SK-N-SH (cell line): ENCODE measurements around the gene ZNF667. TPM values are rescaled to one million over a fixed set of nuclear protein-coding genes. Genes with fewer than 3 reads are reported as not detected.
A peak's percentile ranks its signal among the peaks of the same experiment; 100 is the strongest.

ENCODE experiments used
- CTCF ChIA-PET: fragments of 300-600, 350-600 bp; formaldehyde crosslinking; extraction: SDS; loops from one replicate; lab custom pipeline; 2021; lab: Yijun Ruan, JAX
- POLR2A ChIA-PET: fragments of 350-600 bp; sonication (Branson Sonifier 250); formaldehyde crosslinking; extraction: SDS; loops from one replicate; lab custom pipeline; 2020; ENCODE audit warnings: antibody characterized with exemption, inconsistent platforms; lab: Yijun Ruan, JAX
- DNase-seq: peaks from one replicate; pipeline ENCODE4 v3.0.0; 2012
- H2AFZ ChIP-seq: fragments of 200-600 bp; sonication (generic); 2 replicates; pipeline ENCODE4 v1.8.1; 2016; ENCODE audit warnings: antibody characterized with exemption, mild to moderate bottlenecking, low read depth
- H3F3A ChIP-seq: fragments of 200-600 bp; sonication (generic); replicated peaks from 2 replicates; pipeline ENCODE3; 2016; ENCODE audit warnings: antibody characterized with exemption, mild to moderate bottlenecking; ENCODE audit not compliant: insufficient read depth
- H3K27ac ChIP-seq, 2 experiments: fragments of 200-500 bp in 1 of 2; fragments of 200-600 bp in 1 of 2; sonication (Bioruptor generic) in 1 of 2; sonication (generic), shearing (Covaris generic) in 1 of 2; 2 replicates each; pipeline versions ENCODE4 v1.5.1 to v1.6.1; 2014 to 2016; ENCODE audit warnings: low read depth in 2 of 2, inconsistent platforms in 1 of 2, low read length in 1 of 2, mild to moderate bottlenecking in 1 of 2, mixed read lengths in 1 of 2
- H3K27me3 ChIP-seq: fragments of 200-600 bp; sonication (generic), shearing (Covaris generic); 2 replicates; pipeline ENCODE4 v1.6.1; 2016; ENCODE audit warnings: mixed run types; ENCODE audit not compliant: insufficient read depth
- H3K36me3 ChIP-seq, 2 experiments: fragments of 200-500 bp in 1 of 2; fragments of 200-600 bp in 1 of 2; sonication (Bioruptor generic) in 1 of 2; sonication (generic) in 1 of 2; replicated peaks in 1 of 2; 2 replicates each; pipeline versions ENCODE3 to v1.5.1; 2014 to 2016; ENCODE audit warnings: low read length in 1 of 2, mild to moderate bottlenecking in 1 of 2; ENCODE audit not compliant: insufficient read depth in 2 of 2, control insufficient read depth in 1 of 2
- H3K4me1 ChIP-seq, 2 experiments: fragments of 200-500 bp in 1 of 2; fragments of 200-600 bp in 1 of 2; sonication (Bioruptor generic) in 1 of 2; sonication (generic), shearing (Covaris generic) in 1 of 2; 2 replicates each; pipeline versions ENCODE4 v1.5.1 to v1.6.1; 2014 to 2016; ENCODE audit warnings: low read depth in 1 of 2, low read length in 1 of 2, mixed run types in 1 of 2; ENCODE audit not compliant: insufficient read depth in 2 of 2, control insufficient read depth in 1 of 2
- H3K4me2 ChIP-seq: fragments of 200-600 bp; sonication (generic), shearing (Covaris generic); 2 replicates; pipeline ENCODE4 v1.6.1; 2017; ENCODE audit warnings: mixed run types
- H3K4me3 ChIP-seq, 2 experiments: fragments of 200-500 bp in 1 of 2; fragments of 200-600 bp in 1 of 2; sonication (Bioruptor generic) in 1 of 2; sonication (generic), shearing (Covaris generic) in 1 of 2; 2 replicates each; pipeline versions ENCODE4 v1.5.1 to v1.8.1; 2014 to 2016; ENCODE audit warnings: low read depth in 2 of 2, inconsistent platforms in 1 of 2, low read length in 1 of 2, mild to moderate bottlenecking in 1 of 2, mixed read lengths in 1 of 2, moderate library complexity in 1 of 2
- H3K79me2 ChIP-seq: fragments of 200-600 bp; sonication (generic); 2 replicates; pipeline ENCODE4 v1.8.1; 2017; ENCODE audit warnings: mild to moderate bottlenecking; ENCODE audit not compliant: insufficient read depth
- H3K9ac ChIP-seq: fragments of 200-600 bp; sonication (generic); 2 replicates; pipeline ENCODE4 v1.6.1; 2017; ENCODE audit warnings: mixed run types
- H3K9me2 ChIP-seq: fragments of 200-600 bp; sonication (generic); 2 replicates; pipeline ENCODE4 v1.6.1; 2017; ENCODE audit warnings: mixed run types
- H3K9me3 ChIP-seq: fragments of 200-600 bp; sonication (generic); 2 replicates; pipeline ENCODE4 v1.6.1; 2017; ENCODE audit warnings: mixed run types, mild to moderate bottlenecking, moderate library complexity
- H4K20me1 ChIP-seq: fragments of 200-600 bp; sonication (generic); 2 replicates; pipeline ENCODE4 v1.6.1; 2017; ENCODE audit warnings: mild to moderate bottlenecking, mixed run types; ENCODE audit not compliant: insufficient read depth
- CHD2 ChIP-seq: fragments of 150-350 bp; IDR thresholded peaks from 2 replicates; pipeline ENCODE4 v1.6.1; 2018; ENCODE audit warnings: low read length; ENCODE audit not compliant: partially characterized antibody
- ELF1 ChIP-seq: IDR thresholded peaks from 2 replicates; pipeline ENCODE4 v1.4.0; 2012
- EP300 ChIP-seq, 2 experiments: IDR thresholded peaks; 2 replicates each; pipeline versions ENCODE4 v1.4.0 to v1.6.1; 2012; ENCODE audit warnings: borderline replicate concordance in 1 of 2, low read depth in 1 of 2, low read length in 1 of 2
- EZH2phosphoT487 ChIP-seq: fragments of 200-600 bp; sonication (generic); IDR thresholded peaks from 2 replicates; pipeline ENCODE4 v1.6.1; 2017; ENCODE audit warnings: low read depth, mixed run types, mild to moderate bottlenecking, antibody characterized with exemption, moderate library complexity, borderline replicate concordance
- FOSL2 ChIP-seq: IDR thresholded peaks from 2 replicates; pipeline ENCODE4 v1.4.0; 2012; ENCODE audit warnings: low read depth, mild to moderate bottlenecking, moderate library complexity, borderline replicate concordance
- FOXJ3 ChIP-seq: sonication (generic); formaldehyde crosslinking; IDR thresholded peaks from 2 replicates; pipeline ENCODE4 v1.5.1; 2020; ENCODE audit warnings: mild to moderate bottlenecking, missing genetic modification reagents
- FOXM1 ChIP-seq: IDR thresholded peaks from 2 replicates; pipeline ENCODE4 v1.4.0; 2012; ENCODE audit warnings: low read depth, mild to moderate bottlenecking
- GABPA ChIP-seq: IDR thresholded peaks from 2 replicates; pipeline ENCODE4 v1.4.0; 2012; ENCODE audit warnings: low read depth, mild to moderate bottlenecking
- MXI1 ChIP-seq: IDR thresholded peaks from 2 replicates; pipeline ENCODE4 v1.6.1; 2012; ENCODE audit warnings: mild to moderate bottlenecking, low read depth, low read length, improper control_type of control experiment
- NFIC ChIP-seq: IDR thresholded peaks from 2 replicates; pipeline ENCODE4 v1.4.0; 2012; ENCODE audit warnings: borderline replicate concordance
- NRF1 ChIP-seq: IDR thresholded peaks from 2 replicates; pipeline ENCODE4 v1.6.1; 2012; ENCODE audit warnings: low read depth, mild to moderate bottlenecking, low read length
- POLR2AphosphoS5 ChIP-seq: IDR thresholded peaks from 2 replicates; pipeline ENCODE4 v1.6.1; 2012; ENCODE audit warnings: low read depth, low read length
- RAD21 ChIP-seq: IDR thresholded peaks from 2 replicates; pipeline ENCODE4 v1.6.1; 2012; ENCODE audit warnings: mild to moderate bottlenecking, low read length
- RCOR1 ChIP-seq: fragments of 150-350 bp; IDR thresholded peaks from 2 replicates; pipeline ENCODE4 v1.6.1; 2017; ENCODE audit warnings: antibody characterized with exemption, low read length
- RFX5 ChIP-seq: IDR thresholded peaks from 2 replicates; pipeline ENCODE4 v1.6.1; 2012; ENCODE audit warnings: mild to moderate bottlenecking, improper control_type of control experiment, low read length
- SIN3A ChIP-seq: IDR thresholded peaks from 2 replicates; pipeline ENCODE4 v1.6.1; 2012; ENCODE audit warnings: low read depth, mild to moderate bottlenecking, low read length, moderate library complexity, borderline replicate concordance
- SMC3 ChIP-seq: IDR thresholded peaks from 2 replicates; pipeline ENCODE4 v1.6.1; 2012; ENCODE audit warnings: low read depth, low read length, improper control_type of control experiment
- TAF1 ChIP-seq: IDR thresholded peaks from 2 replicates; pipeline ENCODE4 v1.6.1; 2012; ENCODE audit warnings: low read depth, mild to moderate bottlenecking, low read length, moderate library complexity, borderline replicate concordance
- TEAD4 ChIP-seq: IDR thresholded peaks from 2 replicates; pipeline ENCODE4 v1.4.0; 2012; ENCODE audit warnings: mild to moderate bottlenecking, borderline replicate concordance; ENCODE audit not compliant: insufficient read depth
- USF1 ChIP-seq: IDR thresholded peaks from 2 replicates; pipeline ENCODE4 v1.4.0; 2012; ENCODE audit warnings: low read depth, borderline replicate concordance
- USF2 ChIP-seq: fragments of 150-350 bp; IDR thresholded peaks from 2 replicates; pipeline ENCODE4 v1.6.1; 2017; ENCODE audit warnings: antibody characterized with exemption, low read length, low read depth, borderline replicate concordance
- YY1 ChIP-seq: IDR thresholded peaks from 2 replicates; pipeline ENCODE4 v1.4.0; 2012; ENCODE audit warnings: low read depth, mild to moderate bottlenecking
- WGBS: methylation state at CpG from one replicate; pipeline ENCODE4 v1.1.6; 2017; ENCODE audit warnings: low lambda C conversion rate; 5-methylcytosine and 5-hydroxymethylcytosine counted together
- polyA plus RNA-seq, 3 experiments: library from polyadenylated mRNA; depleted of rRNA; stranded (reverse); fragments of >200 nt; gene quantifications; 2 replicates each; pipeline ENCODE4 v1.2.3, GENCODE V29; 2012
- TF ChIP-seq, protein P1 (sequence below): IDR thresholded peaks from 2 replicates; pipeline ENCODE4; 2012

Gene ZNF667
- polyA plus RNA-seq, 1 of the 3 experiments (the other 2 are of a cell fraction), result 3.2 TPM

- H2AFZ ChIP-seq, result no peak overlapping the region
These were observed 72.1 kb downstream of the ZNF667 start for GRCh38 chr19:56405062-56405461.

DNA sequence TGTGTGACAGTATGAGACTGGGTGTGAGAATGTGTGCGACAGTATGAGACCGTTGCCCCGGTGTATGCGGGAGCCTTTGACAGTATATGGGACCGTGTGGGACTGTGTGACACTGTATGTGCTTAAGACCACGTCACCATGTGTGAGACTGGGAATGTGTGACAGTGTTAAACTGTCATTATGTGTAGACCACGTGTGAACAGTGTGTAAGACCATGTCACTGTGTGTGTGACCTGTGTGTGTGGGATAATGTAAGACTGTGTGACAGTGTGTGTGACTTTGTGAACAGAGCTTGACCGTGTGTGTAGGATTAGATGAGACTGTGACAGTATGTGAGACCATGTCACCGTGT is 72.5 kb downstream of the ZNF667 start:
- ChIA-PET POLR2A (no interaction called here), CTCF (interaction anchor here (1.7 kb wide), 1 partner anchor 12 kb away, joined by 8 read pairs; the partner anchor contains the start of gene ZNF582)
- Histone ChIP-seq H3K4me1 (peaks cover 0 to 15% of the 10 kb centered on the region in 2 experiments; a peak in 1 of 4 replicates), H3K4me3 (peak overlapping the region; percentile 66 to 92), H3K4me2 (peak overlapping the region; percentile 89), H3K9me2 (no peaks in the 10 kb centered on the region), H3F3A (peaks cover 9% of the 10 kb centered on the region), H3K9ac (peak overlapping the region; percentile 85), H3K27me3 (no peaks in the 10 kb centered on the region), H3K79me2 (peaks cover 8% of the 10 kb centered on the region; the same call in 1 of the 2 replicates), H2AFZ (peak overlapping the region; percentile 98), H3K9me3 (peaks cover 34% of the 10 kb centered on the region), H3K27ac (peak overlapping the region in 1 of 2 experiments; percentile 83; a peak in 1 of 4 replicates), H3K36me3 (peaks cover 29 to 45% of the 10 kb centered on the region in 2 experiments), H4K20me1 (no peaks in the 10 kb centered on the region)
- DNase-seq, result no peak
- 44% methylated on average over 9 of the region's 9 CpGs for WGBS
- TF ChIP-seq RFX5 (no peak), SIN3A (no peak), USF2 (no peak), EP300 (IDR thresholded peaks at IDR 0.05; ENCODE audit: borderline replicate concordance in 1 of 2, low read depth in 1 of 2, low read length in 1 of 2) (no peak), NFIC (no peak), FOSL2 (no peak), TAF1 (no peak), FOXJ3 (CRISPR knock-in tag) (no peak), POLR2AphosphoS5 (no peak), USF1 (no peak), TEAD4 (no peak), NRF1 (no peak), YY1 (no peak)

More at GRCh38 chr19:56405062-56405461, 72.1 kb downstream of the ZNF667 start:
- POLR2A ChIA-PET, result no interaction called here
- H3F3A ChIP-seq, result peaks cover 9% of the 10 kb centered on the region
- peaks cover 33 to 45% of the 10 kb centered on the region in 2 experiments for H3K36me3 ChIP-seq
- H4K20me1 ChIP-seq, result no peaks in the 10 kb centered on the region
- DNase-seq, result no peak
- peak overlapping the region; percentile 66 to 92 for H3K4me3 ChIP-seq
- no peak overlapping the region for H3K9ac ChIP-seq
- H3K4me2 ChIP-seq, result peak overlapping the region; percentile 89
- TF ChIP-seq USF2 (no peak), FOXJ3 (CRISPR knock-in tag) (no peak), FOSL2 (no peak), SMC3 (no peak), RFX5 (no peak), RCOR1 (no peak), CHD2 (no peak), GABPA (no peak), EZH2phosphoT487 (no peak), FOXM1 (no peak), RAD21 (no peak), MXI1 (no peak), USF1 (no peak), ELF1 (no peak), YY1 (no peak), SIN3A (no peak), TAF1 (no peak)
- TF ChIP-seq, protein P1, sequence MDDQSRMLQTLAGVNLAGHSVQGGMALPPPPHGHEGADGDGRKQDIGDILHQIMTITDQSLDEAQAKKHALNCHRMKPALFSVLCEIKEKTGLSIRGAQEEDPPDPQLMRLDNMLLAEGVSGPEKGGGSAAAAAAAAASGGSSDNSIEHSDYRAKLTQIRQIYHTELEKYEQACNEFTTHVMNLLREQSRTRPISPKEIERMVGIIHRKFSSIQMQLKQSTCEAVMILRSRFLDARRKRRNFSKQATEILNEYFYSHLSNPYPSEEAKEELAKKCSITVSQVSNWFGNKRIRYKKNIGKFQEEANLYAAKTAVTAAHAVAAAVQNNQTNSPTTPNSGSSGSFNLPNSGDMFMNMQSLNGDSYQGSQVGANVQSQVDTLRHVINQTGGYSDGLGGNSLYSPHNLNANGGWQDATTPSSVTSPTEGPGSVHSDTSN, result no peak
- H3K9me3 ChIP-seq, result peaks cover 30% of the 10 kb centered on the region
- no peak overlapping the region for H3K27ac ChIP-seq
- no peaks in the 10 kb centered on the region for H3K9me2 ChIP-seq
- peaks cover 8% of the 10 kb centered on the region; the same call in 1 of the 2 replicates for H3K79me2 ChIP-seq
- H3K27me3 ChIP-seq, result no peaks in the 10 kb centered on the region
- peaks cover 0 to 15% of the 10 kb centered on the region in 2 experiments; a peak in 1 of 4 replicates for H3K4me1 ChIP-seq
- CTCF ChIA-PET, result no interaction called here
- 75% methylated on average over 4 of the region's 4 CpGs for WGBS
